ENCODE data around the gene ACP6.

The ACP6 gene

GRCh38 chr1:147651466-147651865 lies 18.9 kb downstream of the ACP6 start:
- no peak for DNase-seq (ENCODE audit: low spot score)

GRCh38 chr1:147648933-147649332 lies 21.4 kb downstream of the ACP6 start:
- DNase-seq (ENCODE audit: low spot score), result no peak

DNA sequence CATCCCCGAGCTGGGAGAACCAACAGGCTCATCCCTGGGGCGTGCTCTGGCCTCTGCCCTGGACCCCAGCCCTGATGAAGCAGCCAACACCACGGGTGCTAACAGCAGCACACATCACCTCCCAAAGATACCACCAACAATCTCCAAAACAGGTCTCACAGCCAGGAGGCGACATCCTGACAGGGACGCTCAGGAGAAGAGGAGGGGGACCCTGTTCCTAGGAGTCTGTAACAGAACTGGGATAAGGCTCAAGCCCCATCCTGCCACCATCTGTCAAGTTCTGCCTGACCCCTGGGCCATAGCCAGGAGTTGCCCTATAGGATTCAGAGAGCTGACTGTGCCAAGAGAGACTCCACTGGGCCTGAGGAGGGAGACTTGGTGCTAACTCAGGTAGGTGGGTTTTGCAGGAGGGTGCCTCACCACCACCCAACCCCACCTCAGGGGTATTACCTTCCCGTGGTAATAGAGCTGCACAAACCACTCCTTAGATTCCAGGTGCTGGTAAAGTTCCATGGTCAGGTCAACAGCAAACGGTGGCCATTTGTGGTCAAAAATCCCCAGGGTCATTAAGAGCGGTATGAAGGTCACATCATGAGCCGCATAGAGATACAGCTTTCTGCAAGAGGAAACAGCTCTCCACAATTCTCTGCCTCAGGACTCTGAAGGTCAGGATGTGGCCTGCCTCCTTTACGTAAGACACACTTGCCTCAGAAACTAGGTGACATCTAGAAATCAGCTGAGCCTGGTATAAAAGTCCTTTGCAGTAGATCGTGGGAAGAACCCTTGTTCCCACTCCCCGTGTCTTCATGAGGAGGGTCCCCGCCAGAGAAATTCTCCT lies 22.3 kb downstream of the ACP6 start:
- no peak for DNase-seq (ENCODE audit: low spot score)

GRCh38 chr1:147643974-147644373 lies 26.4 kb downstream of the ACP6 start:
- DNase-seq (ENCODE audit: low spot score), result no peak

GRCh38 chr1:147641695-147642592 lies 28.4 kb downstream of the ACP6 start:
- DNase-seq (ENCODE audit: low spot score), result peak; percentile 45

DNA sequence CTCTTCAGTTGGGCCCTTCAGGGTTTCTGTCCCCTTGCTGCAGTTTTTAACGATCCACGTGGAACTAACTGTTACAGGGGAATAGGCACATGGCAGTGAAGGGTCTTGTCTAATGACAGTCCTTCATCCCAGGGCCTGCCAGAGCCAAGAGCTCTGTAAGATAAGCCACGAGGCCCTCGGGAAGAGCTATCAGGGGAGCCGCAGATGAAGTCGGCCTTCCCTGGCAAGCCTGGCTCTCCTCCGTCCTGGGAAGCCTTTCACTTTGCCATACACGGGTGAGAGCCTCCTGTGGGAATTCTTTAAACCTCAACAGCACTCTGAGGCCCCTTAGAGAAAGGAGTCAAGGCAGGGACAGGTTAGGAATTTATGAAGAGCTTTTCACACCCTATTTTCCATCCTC lies 29.0 kb downstream of the ACP6 start:
- DNase-seq (ENCODE audit: low spot score), result no peak

- DNase-seq (ENCODE audit: low spot score), result peak; percentile 61
Measured at GRCh38 chr1:147640553-147641165, 29.7 kb downstream of the ACP6 start.

- DNase-seq (ENCODE audit: low spot score), result no peak
Measured at GRCh38 chr1:147636314-147636713, 34.0 kb downstream of the ACP6 start.

GRCh38 chr1:147635342-147635741 lies 35.0 kb downstream of the ACP6 start:
- DNase-seq (ENCODE audit: low spot score), result no peak

GRCh38 chr1:147634645-147635044 lies 35.7 kb downstream of the ACP6 start:
- no peak for DNase-seq (ENCODE audit: low spot score)

- DNase-seq (ENCODE audit: low spot score), result no peak
Measured at GRCh38 chr1:147633759-147634158, 36.6 kb downstream of the ACP6 start.

- no peak for DNase-seq (ENCODE audit: low spot score)
Measured at GRCh38 chr1:147631839-147632238, 38.5 kb downstream of the ACP6 start.

DNA sequence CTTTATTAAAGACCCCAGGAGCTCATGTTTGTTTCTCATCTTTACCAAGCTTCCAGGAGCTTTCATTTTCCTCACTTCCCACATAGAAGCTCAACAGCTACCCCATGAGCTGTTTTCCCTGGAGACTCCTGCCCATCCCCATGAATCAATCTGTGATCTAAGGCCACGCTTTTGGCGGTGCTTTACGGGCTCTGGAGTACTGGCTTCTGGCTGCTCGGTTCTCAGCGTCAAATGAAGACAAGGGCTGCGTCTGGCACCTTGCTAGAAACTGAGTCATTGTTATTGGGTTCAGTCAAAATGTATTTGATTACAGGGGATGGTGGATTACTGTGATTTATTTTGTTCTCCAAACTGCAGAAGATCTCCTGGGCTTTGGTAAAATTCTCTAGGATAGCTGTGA lies 39.9 kb downstream of the ACP6 start:
- no peak for DNase-seq (ENCODE audit: low spot score)

GRCh38 chr1:147630022-147630421 lies 40.3 kb downstream of the ACP6 start:
- no peak for DNase-seq (ENCODE audit: low spot score)

- DNase-seq (ENCODE audit: low spot score), result no peak
Measured at GRCh38 chr1:147628441-147628840, 41.9 kb downstream of the ACP6 start.

GRCh38 chr1:147627435-147628110 lies 42.8 kb downstream of the ACP6 start:
- peak; percentile 69 for DNase-seq (ENCODE audit: low spot score)

GRCh38 chr1:147626739-147627138 lies 43.6 kb downstream of the ACP6 start:
- no peak for DNase-seq (ENCODE audit: low spot score)

DNA sequence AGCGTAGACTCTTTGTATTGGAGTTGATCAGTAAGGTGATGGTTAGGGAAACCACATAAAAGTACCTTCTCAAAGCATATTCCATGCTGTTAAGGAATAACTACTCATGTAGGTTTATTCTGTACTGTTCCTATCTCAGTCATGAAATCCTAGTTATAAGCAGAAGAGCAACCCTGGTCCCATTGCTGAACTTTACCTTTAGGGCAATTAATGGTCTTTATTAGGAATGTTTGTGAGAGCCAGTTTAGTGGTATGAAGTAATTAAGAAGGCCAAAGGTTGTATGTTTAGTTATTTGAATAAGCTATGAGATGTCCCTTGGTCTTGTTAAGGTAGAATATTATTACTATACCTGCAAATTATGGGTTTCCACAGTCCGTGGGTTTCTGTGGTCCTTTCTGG lies 44.0 kb downstream of the ACP6 start:
- no peak for DNase-seq (ENCODE audit: low spot score)

DNA sequence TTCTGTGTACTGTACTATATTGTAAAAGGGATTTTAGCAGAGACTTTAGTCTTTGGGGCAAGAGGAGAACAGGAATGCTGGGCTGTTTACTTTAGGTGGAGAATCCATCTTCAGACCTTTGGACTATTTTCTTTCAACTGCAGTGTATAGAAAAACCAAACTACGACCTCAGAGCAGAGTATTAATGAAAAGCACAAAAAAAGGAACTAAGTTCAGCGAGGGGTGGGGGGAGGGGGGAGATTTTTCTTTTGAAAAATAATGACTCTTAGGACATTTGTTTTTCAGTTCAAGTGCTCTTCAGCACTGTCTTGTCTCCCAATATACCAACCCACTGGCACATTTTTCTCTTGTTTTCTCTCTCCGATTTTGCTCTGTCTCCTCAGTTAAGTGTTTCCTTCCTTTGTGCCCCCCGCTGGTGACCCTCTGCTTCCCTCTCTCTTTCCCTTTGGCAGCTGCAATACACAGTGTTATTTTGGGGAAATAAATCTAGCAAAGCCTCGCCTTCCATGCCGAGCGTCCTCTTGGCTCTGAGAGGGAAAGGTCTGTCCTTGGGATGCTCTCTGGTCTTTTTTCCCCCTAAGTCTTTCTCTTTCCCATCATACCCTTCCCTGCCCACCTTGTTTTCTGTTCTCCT lies 44.8 kb downstream of the ACP6 start:
- DNase-seq (ENCODE audit: low spot score), result no peak

DNA sequence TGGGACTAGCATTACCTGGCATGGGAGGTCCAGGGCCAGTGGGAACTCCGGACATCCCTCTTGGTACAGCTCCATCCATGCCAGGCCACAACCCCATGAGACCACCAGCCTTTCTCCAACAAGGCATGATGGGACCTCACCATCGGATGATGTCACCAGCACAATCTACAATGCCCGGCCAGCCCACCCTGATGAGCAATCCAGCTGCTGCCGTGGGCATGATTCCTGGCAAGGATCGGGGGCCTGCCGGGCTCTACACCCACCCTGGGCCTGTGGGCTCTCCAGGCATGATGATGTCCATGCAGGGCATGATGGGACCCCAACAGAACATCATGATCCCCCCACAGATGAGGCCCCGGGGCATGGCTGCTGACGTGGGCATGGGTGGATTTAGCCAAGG lies 45.8 kb downstream of the ACP6 start:
- DNase-seq (ENCODE audit: low spot score), result no peak

GRCh38 chr1:147624011-147624410 lies 46.3 kb downstream of the ACP6 start:
- DNase-seq (ENCODE audit: low spot score), result no peak

GRCh38 chr1:147622731-147623130 lies 47.6 kb downstream of the ACP6 start:
- no peak for DNase-seq (ENCODE audit: low spot score)
